ENCODE results near the gene CSPG4.
A peak's percentile ranks its signal among the peaks of the same experiment; 100 is the strongest.
"Not testable (repeated sequence)": the region's sequence is repeated elsewhere in the genome, so short reads cannot be mapped to it uniquely, and the experiment has no call there.

CSPG4 gene

GRCh38 chr15:75646944-75647364 is 65.7 kb downstream of the CSPG4 start:
- Mint-ChIP-seq H3K4me3 (peak overlapping the region; percentile 88), H3K27ac (no peak overlapping the region), H3K9me3 (no peaks in the 10 kb centered on the region), H3K36me3 (no peaks in the 10 kb centered on the region), H3K4me1 (peaks cover 36% of the 10 kb centered on the region), H3K27me3 (no peaks in the 10 kb centered on the region)

- no peaks in the 10 kb centered on the region for H3K27me3 Mint-ChIP-seq
- no peaks in the 10 kb centered on the region for H3K9me3 Mint-ChIP-seq
- peaks cover 30% of the 10 kb centered on the region for H3K4me1 Mint-ChIP-seq
- peak overlapping the region; percentile 88 for H3K4me3 Mint-ChIP-seq
- H3K36me3 Mint-ChIP-seq = no peaks in the 10 kb centered on the region
- no peak overlapping the region for H3K27ac Mint-ChIP-seq
These were observed 66.3 kb downstream of the CSPG4 start for GRCh38 chr15:75646112-75646943.

- H3K27ac Mint-ChIP-seq = no peak overlapping the region
- no peak overlapping the region for H3K4me3 Mint-ChIP-seq
- H3K27me3 Mint-ChIP-seq = no peaks in the 10 kb centered on the region
- H3K36me3 Mint-ChIP-seq = no peaks in the 10 kb centered on the region
- no peaks in the 10 kb centered on the region for H3K9me3 Mint-ChIP-seq
- peaks cover 15% of the 10 kb centered on the region for H3K4me1 Mint-ChIP-seq
These were observed 68.3 kb downstream of the CSPG4 start for GRCh38 chr15:75644376-75644775.

GRCh38 chr15:75641603-75642002 is 71.0 kb downstream of the CSPG4 start:
- Mint-ChIP-seq H3K27me3 (no peaks in the 10 kb centered on the region), H3K9me3 (no peaks in the 10 kb centered on the region), H3K36me3 (peaks cover 9% of the 10 kb centered on the region), H3K4me1 (peaks cover 27% of the 10 kb centered on the region), H3K27ac (no peak overlapping the region), H3K4me3 (no peak overlapping the region)

- no peaks in the 10 kb centered on the region for H3K27me3 Mint-ChIP-seq
- no peaks in the 10 kb centered on the region for H3K9me3 Mint-ChIP-seq
These were observed 71.5 kb downstream of the CSPG4 start for GRCh38 chr15:75641179-75641503.

GRCh38 chr15:75640483-75641178 is 72.0 kb downstream of the CSPG4 start:
- peak overlapping the region; percentile 97 for H3K4me3 Mint-ChIP-seq

More at GRCh38 chr15:75641179-75641503, 71.5 kb downstream of the CSPG4 start:
- H3K36me3 Mint-ChIP-seq = peaks cover 9% of the 10 kb centered on the region
- H3K4me1 Mint-ChIP-seq = peaks cover 25% of the 10 kb centered on the region
- peak overlapping the region; percentile 95 for H3K27ac Mint-ChIP-seq
- H3K4me3 Mint-ChIP-seq = peak overlapping the region; percentile 97

GRCh38 chr15:75639709-75640482 is 72.8 kb downstream of the CSPG4 start, which contains the start of gene IMP3:
Gene IMP3, minus strand, starts transcription at chr15:75640224. Its CDS starts 56 bp downstream, at chr15:75640168.
- peaks cover 26% of the 10 kb centered on the region for H3K4me1 Mint-ChIP-seq
- peaks cover 9% of the 10 kb centered on the region for H3K36me3 Mint-ChIP-seq
- peak within 1 kb of the TSS; percentile 97 for H3K4me3 Mint-ChIP-seq
- peak within 1 kb of the TSS; percentile 95 for H3K27ac Mint-ChIP-seq
- H3K27me3 Mint-ChIP-seq = no peaks in the 10 kb centered on the region
- H3K9me3 Mint-ChIP-seq = no peaks in the 10 kb centered on the region

More at GRCh38 chr15:75640483-75641178, 72.0 kb downstream of the CSPG4 start:
- Mint-ChIP-seq H3K27ac (peak overlapping the region; percentile 95), H3K9me3 (no peaks in the 10 kb centered on the region), H3K36me3 (peaks cover 9% of the 10 kb centered on the region), H3K27me3 (no peaks in the 10 kb centered on the region), H3K4me1 (peaks cover 26% of the 10 kb centered on the region)

- H3K4me3 Mint-ChIP-seq = peak overlapping the region; percentile 97
- peak overlapping the region; percentile 95 for H3K27ac Mint-ChIP-seq
- peaks cover 26% of the 10 kb centered on the region for H3K4me1 Mint-ChIP-seq
- no peaks in the 10 kb centered on the region for H3K9me3 Mint-ChIP-seq
- peaks cover 9% of the 10 kb centered on the region for H3K36me3 Mint-ChIP-seq
- no peaks in the 10 kb centered on the region for H3K27me3 Mint-ChIP-seq
These were observed 73.4 kb downstream of the CSPG4 start for GRCh38 chr15:75639191-75639708.

- peaks cover 26% of the 10 kb centered on the region for H3K4me1 Mint-ChIP-seq
- H3K27ac Mint-ChIP-seq = no peak overlapping the region
- no peaks in the 10 kb centered on the region for H3K27me3 Mint-ChIP-seq
- H3K36me3 Mint-ChIP-seq = peaks cover 9% of the 10 kb centered on the region
- no peaks in the 10 kb centered on the region for H3K9me3 Mint-ChIP-seq
- H3K4me3 Mint-ChIP-seq = peak overlapping the region; percentile 97
These were observed 75.2 kb downstream of the CSPG4 start for GRCh38 chr15:75637245-75638009.

- Mint-ChIP-seq H3K4me3 (peak overlapping the region; percentile 30), H3K27me3 (no peaks in the 10 kb centered on the region), H3K9me3 (no peaks in the 10 kb centered on the region), H3K36me3 (peaks cover 9% of the 10 kb centered on the region), H3K27ac (no peak overlapping the region), H3K4me1 (peaks cover 24% of the 10 kb centered on the region)
These were observed 76.6 kb downstream of the CSPG4 start for GRCh38 chr15:75636026-75636425.

- H3K27me3 Mint-ChIP-seq, H3K36me3 Mint-ChIP-seq, H3K4me3 Mint-ChIP-seq, H3K9me3 Mint-ChIP-seq, H3K27ac Mint-ChIP-seq: not testable (repeated sequence)
- peaks cover 22% of the 10 kb centered on the region for H3K4me1 Mint-ChIP-seq
These were observed 78.7 kb downstream of the CSPG4 start for GRCh38 chr15:75633922-75634321.

GRCh38 chr15:75631935-75632334 is 80.7 kb downstream of the CSPG4 start:
- Mint-ChIP-seq H3K36me3 (no peaks in the 10 kb centered on the region), H3K27me3 (no peaks in the 10 kb centered on the region), H3K4me3 (no peak overlapping the region), H3K9me3 (no peaks in the 10 kb centered on the region), H3K4me1 (peaks cover 6% of the 10 kb centered on the region), H3K27ac (no peak overlapping the region)

- Mint-ChIP-seq H3K27me3 (no peaks in the 10 kb centered on the region), H3K9me3 (no peaks in the 10 kb centered on the region)
These were observed 86.9 kb downstream of the CSPG4 start, which contains the start of gene SNUPN for GRCh38 chr15:75625542-75626347. Gene SNUPN, minus strand, starts transcription at chr15:75625725. Its CDS starts 4,674 bp downstream, at chr15:75621051.

More at GRCh38 chr15:75625542-75626347, 86.9 kb downstream of the CSPG4 start, which contains the start of gene SNUPN:
- Mint-ChIP-seq H3K4me1 (peaks cover 28% of the 10 kb centered on the region), H3K4me3 (peak within 1 kb of the TSS; percentile 97), H3K36me3 (peaks cover 9% of the 10 kb centered on the region), H3K27ac (peak within 1 kb of the TSS; percentile 95)

All from activated naive CD4-positive, alpha-beta T cell treated with anti-CD3 and anti-CD28 coated beads, Interleukin-2, amount 50 U/mL, for 24 hours (primary cell).